ENCODE data around the gene CIRBP.

- no peak for TF ChIP-seq YY1 (IDR thresholded peaks at IDR 0.05; ENCODE audit: insufficient read depth, insufficient read length)
- no peak for TF ChIP-seq SUZ12 (IDR thresholded peaks at IDR 0.05; ENCODE audit: extremely low read depth, insufficient read depth, insufficient read length)
Measured at GRCh38 chr19:1249990-1250436, 19.1 kb upstream of the CIRBP start.
